Activated CD8-positive, alpha-beta T cell treated with anti-CD3 and anti-CD28 coated beads, Interleukin-2, amount 10 ng/mL, durations not matched to agents 7 days and 5 days (primary cell): Measurements from ENCODE around the gene FAM204A. TPM values are rescaled to one million over a fixed set of nuclear protein-coding genes. Genes with fewer than 3 reads are reported as not detected.

Experiments
- ATAC-seq: fragments of 150-1000 bp; cut with Tn5 transposase; one replicate; pipeline ENCODE4 v1.10.0; 2021; ENCODE audit warnings: moderate library complexity
- CTCF ChIA-PET: fragments of 350-600 bp; sonication (Branson Sonifier 250); formaldehyde crosslinking; loops from one replicate; lab custom pipeline; 2021; ENCODE audit warnings: antibody characterized with exemption; lab: Charles Lee
- POLR2A ChIA-PET: fragments of 350-600 bp; sonication (Branson Sonifier 250); formaldehyde crosslinking; loops from one replicate; lab custom pipeline; 2021; ENCODE audit warnings: antibody characterized with exemption; lab: Charles Lee
- DNase-seq: peaks from one replicate; pipeline ENCODE4 v3.0.0-alpha.2; 2020
- H3K27ac Mint-ChIP-seq: one replicate; pipeline ENCODE4 v1.8.0; 2021; ENCODE audit warnings: mild to moderate bottlenecking, mixed read lengths
- H3K27me3 Mint-ChIP-seq: one replicate; pipeline ENCODE4 v1.8.0; 2021; ENCODE audit warnings: low read depth, mixed read lengths
- H3K36me3 Mint-ChIP-seq: one replicate; pipeline ENCODE4 v1.8.0; 2021; ENCODE audit warnings: low read depth, mixed read lengths
- H3K4me1 Mint-ChIP-seq: one replicate; pipeline ENCODE4 v1.8.0; 2021; ENCODE audit warnings: low read depth, mixed read lengths
- H3K4me3 Mint-ChIP-seq: one replicate; pipeline ENCODE4 v1.8.0; 2021; ENCODE audit warnings: mild to moderate bottlenecking, mixed read lengths
- H3K9me3 Mint-ChIP-seq: one replicate; pipeline ENCODE4 v1.8.0; 2022; ENCODE audit warnings: mixed read lengths; ENCODE audit not compliant: insufficient read depth
- total RNA-seq, 2 experiments: library from RNA; stranded (reverse); gene quantifications; one replicate each; pipeline ENCODE4 v1.2.3, GENCODE V29; 2021

The FAM204A gene
- total RNA-seq, 2 experiments from 2014 or later, result 45.4 to 49.4 TPM

DNA sequence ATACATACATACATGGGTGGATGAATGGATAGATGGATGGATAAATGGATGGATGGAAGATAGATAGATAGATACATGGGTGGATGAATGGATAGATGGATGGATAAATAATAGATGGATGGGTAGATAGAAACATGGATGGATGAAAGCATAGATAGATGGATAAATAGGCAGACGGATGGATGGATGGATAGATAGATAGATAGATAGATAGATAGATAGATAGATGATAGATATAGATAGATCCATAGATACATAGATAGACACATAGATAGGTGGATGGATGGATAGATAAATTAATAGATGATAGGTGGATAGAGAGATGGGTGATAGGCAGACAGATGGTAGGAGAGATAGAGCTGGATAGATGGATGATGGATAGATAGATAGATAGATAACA lies 68.5 kb downstream of the FAM204A start:
- H3K9me3 Mint-ChIP-seq, result no peaks in the 10 kb centered on the region
- ChIA-PET POLR2A (no interaction called here), CTCF (no interaction called here)
- DNase-seq, result no peak
- H3K4me3 Mint-ChIP-seq, result no peak overlapping the region
- H3K27me3 Mint-ChIP-seq, result peaks cover 20% of the 10 kb centered on the region
- no peak for ATAC-seq
- H3K27ac Mint-ChIP-seq, result no peak overlapping the region
- H3K36me3 Mint-ChIP-seq, result no peaks in the 10 kb centered on the region
- no peaks in the 10 kb centered on the region for H3K4me1 Mint-ChIP-seq

DNA sequence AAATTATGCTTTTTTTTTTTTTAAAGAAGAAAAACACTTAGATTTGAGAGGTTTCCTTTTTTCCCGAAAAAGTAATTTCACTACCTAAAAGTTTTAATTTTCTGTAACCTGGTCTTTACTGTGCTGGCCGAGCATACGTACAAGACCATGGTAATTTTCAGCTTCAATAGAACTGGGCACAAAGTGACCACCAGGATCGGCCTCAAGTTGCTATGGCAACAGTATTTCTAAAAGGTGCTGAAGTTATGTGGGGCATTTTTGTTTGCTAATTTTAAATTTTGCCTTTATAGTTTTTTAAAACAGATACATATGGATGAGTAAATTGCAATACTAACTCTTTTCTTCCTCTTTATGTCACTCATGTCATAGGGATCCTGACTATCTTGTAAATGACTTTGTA lies 69.4 kb downstream of the FAM204A start:
- ChIA-PET POLR2A (interaction anchor here (0.7 kb wide), 1 partner anchor 209 kb away, joined by 3 read pairs; no protein-coding TSS in a partner anchor), CTCF (interaction anchor here (0.7 to 1.1 kb wide), 3 partner anchors 40 to 520 kb away, joined by 3 to 5 read pairs (median 4); no protein-coding TSS in a partner anchor)
- Mint-ChIP-seq H3K9me3 (no peaks in the 10 kb centered on the region), H3K4me1 (no peaks in the 10 kb centered on the region), H3K36me3 (no peaks in the 10 kb centered on the region), H3K27ac (no peak overlapping the region), H3K27me3 (peaks cover 28% of the 10 kb centered on the region), H3K4me3 (no peak overlapping the region)
- no peak for ATAC-seq
- DNase-seq, result no peak

DNA sequence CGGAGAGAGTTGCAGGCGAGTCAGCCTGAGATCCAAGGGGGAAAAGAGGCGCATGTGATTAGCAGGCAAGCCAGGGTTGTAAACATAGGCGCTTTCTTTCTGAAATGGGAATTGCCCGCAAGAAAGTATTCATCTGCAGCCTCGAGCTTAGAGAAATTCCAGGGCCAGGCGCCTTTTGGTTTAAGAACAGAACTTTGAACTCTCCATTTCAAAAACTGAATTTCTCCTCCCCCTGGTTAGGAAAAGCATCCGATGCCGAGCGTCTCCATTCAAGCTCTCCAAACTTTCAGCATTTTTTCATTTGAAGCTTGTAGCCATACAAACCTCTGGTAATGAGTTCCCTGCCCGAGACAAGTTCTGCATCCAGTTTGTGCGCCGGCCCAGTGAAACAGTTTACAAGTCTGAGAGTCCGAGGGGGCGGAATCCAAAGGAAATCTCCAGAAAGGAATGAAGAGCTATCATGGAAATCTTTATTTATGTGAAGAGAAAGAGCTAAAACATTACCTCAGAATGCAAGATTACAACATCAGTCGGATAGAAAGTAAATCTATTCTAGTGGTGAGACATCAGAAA lies 69.9 kb downstream of the FAM204A start:
- POLR2A ChIA-PET, result interaction anchor here (0.7 kb wide), 1 partner anchor 209 kb away, joined by 3 read pairs; no protein-coding TSS in a partner anchor
- H3K4me3 Mint-ChIP-seq, result no peak overlapping the region

DNA sequence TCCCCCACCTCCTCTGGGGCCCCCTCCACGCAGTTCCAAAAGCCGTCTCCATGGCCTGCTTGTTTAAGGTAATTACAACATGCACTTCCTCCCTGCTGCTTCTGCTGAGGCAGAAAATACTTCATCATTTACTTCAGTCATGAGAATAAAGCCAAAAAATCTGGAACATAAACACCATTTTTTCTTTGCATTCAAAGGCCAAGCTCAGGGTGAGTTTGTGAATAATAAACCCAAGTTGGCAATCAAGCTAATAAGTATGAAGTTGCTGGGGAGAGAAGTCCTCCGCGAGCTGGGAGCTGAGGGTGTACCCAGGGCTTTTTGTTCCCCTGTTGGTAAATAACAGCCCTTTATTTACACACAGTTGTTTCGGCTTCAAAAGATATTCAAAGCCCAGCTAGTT lies 70.5 kb downstream of the FAM204A start:
- no peak overlapping the region for H3K27ac Mint-ChIP-seq
- peaks cover 35% of the 10 kb centered on the region for H3K27me3 Mint-ChIP-seq
- H3K9me3 Mint-ChIP-seq, result no peaks in the 10 kb centered on the region
- ATAC-seq (no peak), DNase-seq (no peak)
- ChIA-PET CTCF (interaction anchor here (1.0 to 1.1 kb wide), 2 partner anchors 12 to 188 kb away, joined by 3 to 5 read pairs; no protein-coding TSS in a partner anchor), POLR2A (no interaction called here)
- no peak overlapping the region for H3K4me3 Mint-ChIP-seq
- no peaks in the 10 kb centered on the region for H3K4me1 Mint-ChIP-seq
- no peaks in the 10 kb centered on the region for H3K36me3 Mint-ChIP-seq

More for the DNA sequence above, 69.9 kb downstream of the FAM204A start:
- Mint-ChIP-seq H3K36me3 (no peaks in the 10 kb centered on the region), H3K9me3 (no peaks in the 10 kb centered on the region), H3K4me1 (no peaks in the 10 kb centered on the region), H3K27me3 (peaks cover 31% of the 10 kb centered on the region), H3K27ac (no peak overlapping the region)
- no peak for ATAC-seq
- DNase-seq, result no peak
- CTCF ChIA-PET, result interaction anchor here (0.7 to 1.1 kb wide), 4 partner anchors 13 to 521 kb away, joined by 3 to 5 read pairs (median 4); no protein-coding TSS in a partner anchor

DNA sequence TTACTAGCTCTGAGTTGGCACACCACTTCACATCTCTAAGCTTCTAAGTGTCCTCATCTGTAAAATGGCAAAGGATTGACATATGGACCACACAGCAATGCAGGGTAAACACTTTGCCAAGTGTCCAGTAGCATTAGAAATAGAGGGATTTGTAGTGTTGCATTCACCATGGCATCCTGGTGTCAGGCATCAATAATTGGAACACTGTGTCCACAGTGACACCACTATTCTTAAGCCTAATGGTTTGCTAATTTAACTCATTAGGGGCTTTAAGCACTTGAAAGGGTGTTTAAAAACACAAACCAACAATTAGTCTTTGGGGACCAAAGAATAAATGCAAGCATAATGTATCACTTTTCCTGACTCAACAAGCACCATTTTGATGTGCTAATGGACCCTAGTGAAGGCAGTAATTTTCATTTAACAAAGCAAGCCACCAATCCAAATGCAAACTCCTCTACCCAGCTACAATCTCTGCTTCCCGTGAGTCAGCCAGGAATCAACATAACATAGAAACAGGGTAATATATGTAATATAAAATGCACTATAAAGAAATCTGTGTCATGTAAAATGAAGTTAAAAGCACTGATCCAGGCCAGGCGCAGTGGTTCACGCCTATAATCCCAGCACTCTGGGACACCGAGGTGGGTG lies 75.9 kb downstream of the FAM204A start:
- no peak for ATAC-seq
- no peaks in the 10 kb centered on the region for H3K36me3 Mint-ChIP-seq
- no peaks in the 10 kb centered on the region for H3K9me3 Mint-ChIP-seq
- H3K27ac Mint-ChIP-seq, result no peak overlapping the region
- ChIA-PET CTCF (no interaction called here), POLR2A (no interaction called here)
- H3K4me3 Mint-ChIP-seq, result no peak overlapping the region
- H3K27me3 Mint-ChIP-seq, result peaks cover 51% of the 10 kb centered on the region
- DNase-seq, result no peak
- H3K4me1 Mint-ChIP-seq, result no peaks in the 10 kb centered on the region

DNA sequence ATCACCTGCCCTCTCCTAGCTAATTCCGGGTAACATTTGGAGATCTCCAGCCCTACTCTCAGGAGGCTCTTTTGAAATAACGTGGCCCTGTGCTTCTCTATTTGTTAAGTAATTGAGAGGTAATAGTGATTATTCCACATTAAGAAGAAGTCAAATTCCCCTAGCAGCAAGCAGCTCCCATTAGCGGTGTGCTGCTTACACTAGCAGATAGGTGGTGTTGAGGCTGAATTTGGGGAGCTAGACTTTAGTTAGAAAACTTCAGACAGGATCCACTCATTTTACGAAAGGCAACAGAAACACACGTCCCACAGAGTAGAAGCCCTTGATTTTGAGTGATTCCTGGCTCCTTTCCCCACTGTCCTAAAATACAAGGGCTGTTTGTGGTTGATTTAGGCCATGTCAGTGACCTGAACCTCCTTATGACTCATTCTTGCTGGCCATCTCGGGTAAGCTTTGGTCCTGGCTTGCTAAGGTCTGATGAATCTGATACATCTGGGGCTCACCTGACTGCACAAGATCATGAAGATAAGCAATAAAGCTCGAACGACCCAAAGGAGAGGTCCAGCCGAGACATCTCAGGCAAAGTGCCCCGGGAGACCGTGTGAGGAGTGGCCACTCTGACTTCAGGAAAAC lies 77.2 kb downstream of the FAM204A start:
- POLR2A ChIA-PET, result no interaction called here

DNA sequence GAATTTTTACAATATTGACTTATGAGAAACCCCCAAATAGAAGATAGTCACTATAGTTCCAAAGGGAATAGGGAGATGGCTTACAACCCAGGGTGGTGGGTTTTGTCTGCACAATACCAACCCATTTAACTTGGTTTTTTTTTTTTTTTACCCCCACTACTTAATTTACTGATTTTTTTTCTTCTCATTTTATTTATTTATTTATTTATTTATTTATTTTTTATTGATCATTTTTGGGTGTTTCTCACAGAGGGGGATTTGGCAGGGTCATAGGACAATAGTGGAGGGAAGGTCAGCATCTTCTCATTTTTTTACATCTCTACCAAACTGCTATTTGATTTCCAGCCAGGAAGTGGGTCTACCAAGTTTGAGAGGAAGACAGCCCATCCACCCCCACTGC lies 77.9 kb downstream of the FAM204A start:
- no peaks in the 10 kb centered on the region for H3K36me3 Mint-ChIP-seq
- H3K27ac Mint-ChIP-seq, result no peak overlapping the region
- H3K4me1 Mint-ChIP-seq, result no peaks in the 10 kb centered on the region
- no peaks in the 10 kb centered on the region for H3K9me3 Mint-ChIP-seq
- ChIA-PET POLR2A (interaction anchor here (0.6 kb wide), 1 partner anchor 572 kb away, joined by 3 read pairs; no protein-coding TSS in a partner anchor), CTCF (interaction anchor here (0.8 kb wide), 1 partner anchor 16 kb away, joined by 4 read pairs; no protein-coding TSS in a partner anchor)
- DNase-seq, result no peak
- H3K27me3 Mint-ChIP-seq, result peaks cover 52% of the 10 kb centered on the region
- no peak for ATAC-seq
- H3K4me3 Mint-ChIP-seq, result no peak overlapping the region

More for the DNA sequence above, 77.2 kb downstream of the FAM204A start:
- H3K27ac Mint-ChIP-seq, result no peak overlapping the region
- H3K4me1 Mint-ChIP-seq, result no peaks in the 10 kb centered on the region
- peaks cover 50% of the 10 kb centered on the region for H3K27me3 Mint-ChIP-seq
- no peak overlapping the region for H3K4me3 Mint-ChIP-seq
- CTCF ChIA-PET, result no interaction called here
- DNase-seq (no peak), ATAC-seq (no peak)
- no peaks in the 10 kb centered on the region for H3K9me3 Mint-ChIP-seq
- H3K36me3 Mint-ChIP-seq, result no peaks in the 10 kb centered on the region

DNA sequence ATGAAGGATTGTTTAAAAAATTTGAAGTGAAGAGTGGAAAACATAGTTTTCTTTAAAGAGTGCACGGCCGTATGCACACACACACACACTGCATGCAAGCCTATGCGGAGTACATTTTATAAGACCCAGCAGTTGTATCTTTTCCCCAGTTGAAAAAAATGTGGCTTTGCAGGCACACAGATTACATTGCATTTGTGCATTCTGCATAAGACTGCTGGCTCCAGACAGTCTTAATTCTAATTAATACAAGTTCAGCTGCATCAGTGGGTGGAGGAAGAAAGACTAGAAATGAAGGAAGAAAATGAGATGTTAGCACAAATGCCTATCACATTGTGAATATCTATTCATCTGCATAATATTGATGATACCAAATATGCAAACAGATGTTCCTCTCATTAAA lies 79.6 kb downstream of the FAM204A start:
- POLR2A ChIA-PET, result no interaction called here
- Mint-ChIP-seq H3K27me3 (peaks cover 46% of the 10 kb centered on the region), H3K9me3 (no peaks in the 10 kb centered on the region), H3K4me3 (no peak overlapping the region), H3K27ac (no peak overlapping the region), H3K4me1 (no peaks in the 10 kb centered on the region), H3K36me3 (no peaks in the 10 kb centered on the region)
- CTCF ChIA-PET, result no interaction called here
- no peak for DNase-seq
- ATAC-seq, result no peak

DNA sequence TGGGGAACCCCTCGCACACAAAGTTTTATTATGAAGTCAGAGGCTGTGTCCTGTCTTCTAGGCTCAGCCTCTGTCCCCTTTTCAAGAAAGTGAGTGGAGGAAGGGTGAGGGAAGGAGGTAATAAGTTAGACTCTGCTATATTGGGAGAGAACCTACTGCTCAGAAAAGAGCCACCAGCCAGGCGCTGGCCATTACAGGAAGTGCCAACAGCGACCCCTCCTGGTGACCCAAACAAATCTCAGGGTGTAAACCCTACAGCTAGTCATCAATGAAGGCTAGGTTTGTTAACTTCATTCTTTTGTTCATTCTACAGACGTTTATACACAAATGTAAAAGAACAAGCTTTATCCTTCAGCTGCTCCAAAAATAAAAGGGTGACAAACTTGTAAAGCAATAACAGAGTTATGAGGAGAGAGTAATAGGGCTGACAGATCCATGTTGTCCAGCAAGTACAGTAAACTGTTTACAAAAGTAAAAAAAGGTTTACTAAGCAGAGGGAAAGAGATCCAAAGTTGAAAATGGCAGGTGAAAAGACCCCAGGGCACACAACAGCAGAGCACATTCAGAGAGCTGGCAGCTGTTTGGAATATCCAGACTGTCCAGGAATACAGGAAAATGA lies 82.7 kb downstream of the FAM204A start:
- H3K9me3 Mint-ChIP-seq, result no peaks in the 10 kb centered on the region
- peak; percentile 55 for ATAC-seq
- CTCF ChIA-PET, result interaction anchor here (0.6 to 1.5 kb wide), 5 partner anchors 12 to 710 kb away, joined by 3 to 5 read pairs (median 3); no protein-coding TSS in a partner anchor
- H3K36me3 Mint-ChIP-seq, result no peaks in the 10 kb centered on the region
- H3K27ac Mint-ChIP-seq, result no peak overlapping the region
- no peak overlapping the region for H3K4me3 Mint-ChIP-seq
- DNase-seq, result peak; percentile 53
- no peaks in the 10 kb centered on the region for H3K4me1 Mint-ChIP-seq
- H3K27me3 Mint-ChIP-seq, result peaks cover 49% of the 10 kb centered on the region
- POLR2A ChIA-PET, result no interaction called here

DNA sequence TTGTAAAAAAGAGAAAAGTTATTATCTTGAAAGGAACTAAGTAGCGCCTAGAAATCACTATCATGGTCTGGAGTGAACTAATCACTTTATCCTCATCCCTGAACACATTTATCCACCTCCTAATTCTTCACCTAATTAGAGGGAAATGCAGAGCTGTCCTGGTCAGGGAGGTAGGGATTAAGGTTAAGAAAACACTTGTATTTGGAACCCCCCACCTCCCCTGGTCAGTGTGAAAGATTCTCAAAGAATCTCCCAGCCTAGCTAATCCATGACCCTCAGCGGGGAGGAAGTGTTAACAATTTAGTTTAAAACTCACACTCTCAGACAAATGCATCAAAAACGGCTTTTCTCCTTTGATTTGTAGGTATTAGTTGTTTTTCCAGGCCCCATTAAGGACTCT lies 83.8 kb downstream of the FAM204A start:
- H3K27ac Mint-ChIP-seq, result no peak overlapping the region
- no peaks in the 10 kb centered on the region for H3K9me3 Mint-ChIP-seq
- H3K27me3 Mint-ChIP-seq, result peaks cover 45% of the 10 kb centered on the region
- no peak for ATAC-seq
- POLR2A ChIA-PET, result no interaction called here
- no peaks in the 10 kb centered on the region for H3K36me3 Mint-ChIP-seq
- no peak for DNase-seq
- H3K4me1 Mint-ChIP-seq, result no peaks in the 10 kb centered on the region
- H3K4me3 Mint-ChIP-seq, result no peak overlapping the region
- CTCF ChIA-PET, result interaction anchor here (1.5 kb wide), 1 partner anchor 15 kb away, joined by 4 read pairs; no protein-coding TSS in a partner anchor

DNA sequence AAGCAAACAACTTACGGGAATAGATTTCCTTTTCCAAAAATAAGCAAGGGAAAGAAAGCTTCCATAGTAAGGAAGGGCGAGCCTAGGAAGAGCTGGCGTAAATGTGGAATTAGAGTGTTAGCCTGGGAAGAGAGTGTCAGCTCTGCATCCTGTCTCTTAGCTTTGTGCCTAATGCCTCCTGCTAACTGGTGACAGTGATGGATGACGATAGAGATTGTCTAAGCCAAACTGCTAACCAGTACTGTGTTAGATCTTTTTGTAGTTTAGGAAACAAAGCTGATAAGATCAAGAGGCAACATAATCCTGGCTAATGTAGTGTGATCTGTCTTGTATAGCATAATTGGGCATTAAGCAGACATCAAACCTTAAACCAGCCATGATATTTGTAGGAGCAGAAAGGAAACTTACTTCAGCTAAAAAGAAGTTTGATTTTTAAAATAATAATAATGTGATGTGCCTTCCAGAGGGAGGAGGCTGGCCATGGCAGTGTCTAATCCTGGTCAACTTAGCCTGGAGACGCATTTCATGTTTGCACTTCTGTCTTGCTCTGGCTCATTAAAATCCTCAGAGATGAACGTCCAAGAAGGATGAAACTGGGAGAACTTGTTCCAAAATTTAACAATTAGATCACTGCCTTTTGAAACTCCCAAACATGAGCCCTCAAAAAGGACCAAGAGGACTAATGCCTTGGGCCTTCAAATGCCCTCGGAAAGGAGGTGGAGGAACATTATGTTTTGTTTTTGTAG lies 85.1 kb downstream of the FAM204A start:
- no peak for DNase-seq
- Mint-ChIP-seq H3K27me3 (peaks cover 36% of the 10 kb centered on the region), H3K27ac (no peak overlapping the region), H3K4me3 (no peak overlapping the region), H3K4me1 (no peaks in the 10 kb centered on the region), H3K36me3 (no peaks in the 10 kb centered on the region), H3K9me3 (no peaks in the 10 kb centered on the region)
- ATAC-seq, result no peak
- POLR2A ChIA-PET, result no interaction called here
- CTCF ChIA-PET, result interaction anchor here (1.1 kb wide), 1 partner anchor 13 kb away, joined by 3 read pairs; no protein-coding TSS in a partner anchor
